ENCODE results near the gene DZIP1. TPM values are rescaled to one million over a fixed set of nuclear protein-coding genes. Genes with fewer than 3 reads are reported as not detected.

DZIP1 gene
- total and polyA plus RNA-seq, 2 of the 13 experiments (the other 11 are each of a cell fraction or from before 2014, with no cell fraction given), result 11.0 to 36.7 TPM

GRCh38 chr13:95676105-95676761, 31.7 kb upstream of the DZIP1 start (continued):
- no peak for TF ChIP-seq DPF2 (CRISPR knock-in tag; IDR thresholded peaks at IDR 0.05; ENCODE audit: borderline replicate concordance, low read depth)
- TF ChIP-seq ZNF263 (CRISPR knock-in tag; IDR thresholded peaks at IDR 0.05), result no peak
- TF ChIP-seq, protein P1, sequence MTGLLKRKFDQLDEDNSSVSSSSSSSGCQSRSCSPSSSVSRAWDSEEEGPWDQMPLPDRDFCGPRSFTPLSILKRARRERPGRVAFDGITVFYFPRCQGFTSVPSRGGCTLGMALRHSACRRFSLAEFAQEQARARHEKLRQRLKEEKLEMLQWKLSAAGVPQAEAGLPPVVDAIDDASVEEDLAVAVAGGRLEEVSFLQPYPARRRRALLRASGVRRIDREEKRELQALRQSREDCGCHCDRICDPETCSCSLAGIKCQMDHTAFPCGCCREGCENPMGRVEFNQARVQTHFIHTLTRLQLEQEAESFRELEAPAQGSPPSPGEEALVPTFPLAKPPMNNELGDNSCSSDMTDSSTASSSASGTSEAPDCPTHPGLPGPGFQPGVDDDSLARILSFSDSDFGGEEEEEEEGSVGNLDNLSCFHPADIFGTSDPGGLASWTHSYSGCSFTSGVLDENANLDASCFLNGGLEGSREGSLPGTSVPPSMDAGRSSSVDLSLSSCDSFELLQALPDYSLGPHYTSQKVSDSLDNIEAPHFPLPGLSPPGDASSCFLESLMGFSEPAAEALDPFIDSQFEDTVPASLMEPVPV (CRISPR knock-in tag; IDR thresholded peaks at IDR 0.05), result no peak
- TF ChIP-seq NFKBIZ (CRISPR knock-in tag; IDR thresholded peaks at IDR 0.05), result no peak
- TF ChIP-seq, protein P2, sequence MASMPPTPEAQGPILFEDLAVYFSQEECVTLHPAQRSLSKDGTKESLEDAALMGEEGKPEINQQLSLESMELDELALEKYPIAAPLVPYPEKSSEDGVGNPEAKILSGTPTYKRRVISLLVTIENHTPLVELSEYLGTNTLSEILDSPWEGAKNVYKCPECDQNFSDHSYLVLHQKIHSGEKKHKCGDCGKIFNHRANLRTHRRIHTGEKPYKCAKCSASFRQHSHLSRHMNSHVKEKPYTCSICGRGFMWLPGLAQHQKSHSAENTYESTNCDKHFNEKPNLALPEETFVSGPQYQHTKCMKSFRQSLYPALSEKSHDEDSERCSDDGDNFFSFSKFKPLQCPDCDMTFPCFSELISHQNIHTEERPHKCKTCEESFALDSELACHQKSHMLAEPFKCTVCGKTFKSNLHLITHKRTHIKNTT (CRISPR knock-in tag; IDR thresholded peaks at IDR 0.05), result no peak
- TF ChIP-seq FOXK1 (CRISPR knock-in tag; IDR thresholded peaks at IDR 0.05; ENCODE audit: borderline replicate concordance, low read depth), result no peak
- peak; percentile 52; the same call in 1 of the 2 replicates for TF ChIP-seq ZNF614 (CRISPR knock-in tag; IDR thresholded peaks at IDR 0.05; ENCODE audit: borderline replicate concordance)
- TF ChIP-seq SAP130 (CRISPR knock-in tag; IDR thresholded peaks at IDR 0.05; ENCODE audit: low read depth), result no peak
- no peak for TF ChIP-seq SP4 (CRISPR knock-in tag; IDR thresholded peaks at IDR 0.05)
- TF ChIP-seq JDP2 (CRISPR knock-in tag; IDR thresholded peaks at IDR 0.05; ENCODE audit: borderline replicate concordance), result no peak
- TF ChIP-seq, protein P3, sequence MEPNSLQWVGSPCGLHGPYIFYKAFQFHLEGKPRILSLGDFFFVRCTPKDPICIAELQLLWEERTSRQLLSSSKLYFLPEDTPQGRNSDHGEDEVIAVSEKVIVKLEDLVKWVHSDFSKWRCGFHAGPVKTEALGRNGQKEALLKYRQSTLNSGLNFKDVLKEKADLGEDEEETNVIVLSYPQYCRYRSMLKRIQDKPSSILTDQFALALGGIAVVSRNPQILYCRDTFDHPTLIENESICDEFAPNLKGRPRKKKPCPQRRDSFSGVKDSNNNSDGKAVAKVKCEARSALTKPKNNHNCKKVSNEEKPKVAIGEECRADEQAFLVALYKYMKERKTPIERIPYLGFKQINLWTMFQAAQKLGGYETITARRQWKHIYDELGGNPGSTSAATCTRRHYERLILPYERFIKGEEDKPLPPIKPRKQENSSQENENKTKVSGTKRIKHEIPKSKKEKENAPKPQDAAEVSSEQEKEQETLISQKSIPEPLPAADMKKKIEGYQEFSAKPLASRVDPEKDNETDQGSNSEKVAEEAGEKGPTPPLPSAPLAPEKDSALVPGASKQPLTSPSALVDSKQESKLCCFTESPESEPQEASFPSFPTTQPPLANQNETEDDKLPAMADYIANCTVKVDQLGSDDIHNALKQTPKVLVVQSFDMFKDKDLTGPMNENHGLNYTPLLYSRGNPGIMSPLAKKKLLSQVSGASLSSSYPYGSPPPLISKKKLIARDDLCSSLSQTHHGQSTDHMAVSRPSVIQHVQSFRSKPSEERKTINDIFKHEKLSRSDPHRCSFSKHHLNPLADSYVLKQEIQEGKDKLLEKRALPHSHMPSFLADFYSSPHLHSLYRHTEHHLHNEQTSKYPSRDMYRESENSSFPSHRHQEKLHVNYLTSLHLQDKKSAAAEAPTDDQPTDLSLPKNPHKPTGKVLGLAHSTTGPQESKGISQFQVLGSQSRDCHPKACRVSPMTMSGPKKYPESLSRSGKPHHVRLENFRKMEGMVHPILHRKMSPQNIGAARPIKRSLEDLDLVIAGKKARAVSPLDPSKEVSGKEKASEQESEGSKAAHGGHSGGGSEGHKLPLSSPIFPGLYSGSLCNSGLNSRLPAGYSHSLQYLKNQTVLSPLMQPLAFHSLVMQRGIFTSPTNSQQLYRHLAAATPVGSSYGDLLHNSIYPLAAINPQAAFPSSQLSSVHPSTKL (CRISPR knock-in tag; IDR thresholded peaks at IDR 0.05), result no peak
- no peak for TF ChIP-seq NR2F1 (CRISPR knock-in tag; IDR thresholded peaks at IDR 0.05)
- TF ChIP-seq ZNF264 (CRISPR knock-in tag; IDR thresholded peaks at IDR 0.05), result 0 out of 2 replicates have a peak, but pooled peaks have one; percentile 31
- no peak for TF ChIP-seq ZNF430 (CRISPR knock-in tag; IDR thresholded peaks at IDR 0.05)
- no peak for TF ChIP-seq ZNF207 (IDR thresholded peaks at IDR 0.05; ENCODE audit: borderline replicate concordance)
- peak; percentile 10; the same call in 1 of the 2 replicates for TF ChIP-seq ZBTB39 (CRISPR knock-in tag; IDR thresholded peaks at IDR 0.05)
- no peak; the same call in 1 of the 2 replicates for TF ChIP-seq MED1 (CRISPR knock-in tag; IDR thresholded peaks at IDR 0.05)
- no peak for TF ChIP-seq ZNF772 (CRISPR knock-in tag; IDR thresholded peaks at IDR 0.05)
- TF ChIP-seq HBP1 (CRISPR knock-in tag; IDR thresholded peaks at IDR 0.05; ENCODE audit: low read depth), result no peak
- no peak for TF ChIP-seq ZFP82 (CRISPR knock-in tag; IDR thresholded peaks at IDR 0.05; ENCODE audit: borderline replicate concordance)

Data from HepG2 (cell line).